PC-3 (cell line): ENCODE results near the gene SORBS2. TPM values are rescaled to one million over a fixed set of nuclear protein-coding genes. Genes with fewer than 3 reads are reported as not detected.

Experiments used
- ATAC-seq: fragments of 200-7000 bp; cut with Tn5 transposase; 2 replicates; pipeline ENCODE4 v1.9.1; 2020; ENCODE audit warnings: mild to moderate bottlenecking, moderate library complexity
- BruUV-seq: library from RNA; stranded (reverse); fragments of 400-500 nt; replicated peaks from 2 replicates; lab custom pipeline; 2021; lab: Mats Ljungman, UMichigan
- CTCF ChIA-PET: fragments of 300-600 bp; sonication (Branson Sonifier 250); formaldehyde crosslinking; loops from one replicate; lab custom pipeline; 2022; ENCODE audit warnings: antibody characterized with exemption; lab: Charles Lee
- POLR2A ChIA-PET: fragments of 300-600 bp; sonication (Branson Sonifier 250); formaldehyde crosslinking; loops from one replicate; lab custom pipeline; 2022; ENCODE audit warnings: antibody characterized with exemption; ENCODE audit not compliant: unreplicated experiment; lab: Charles Lee
- DNase-seq: peaks from one replicate; pipeline ENCODE4 v3.0.0-alpha.2; 2015
- H2AFZ ChIP-seq: fragments of 300-600 bp; sonication (generic); 2 replicates; pipeline ENCODE4 v1.6.0; 2016; ENCODE audit warnings: antibody characterized with exemption, low read length
- H3F3A ChIP-seq: fragments of 300-600 bp; sonication (generic); one replicate; pipeline ENCODE4 v1.6.0; 2017; ENCODE audit warnings: antibody characterized with exemption, low read length, control low read depth, mild to moderate bottlenecking; ENCODE audit not compliant: unreplicated experiment
- H3K27ac ChIP-seq: fragments of 300-600 bp; sonication (generic); 2 replicates; pipeline ENCODE4 v1.5.1; 2016; ENCODE audit warnings: mild to moderate bottlenecking, low read length
- H3K27me3 ChIP-seq: fragments of 300-600 bp; sonication (generic); 2 replicates; pipeline ENCODE4 v1.6.1; 2016; ENCODE audit warnings: low read length, mixed read lengths
- H3K36me3 ChIP-seq: fragments of 300-600 bp; sonication (generic); 2 replicates; pipeline ENCODE4 v1.6.1; 2016; ENCODE audit warnings: low read depth, mixed run types, low read length, mixed read lengths
- H3K4me1 ChIP-seq: fragments of 300-600 bp; sonication (generic); 2 replicates; pipeline ENCODE4 v1.5.1; 2016; ENCODE audit warnings: low read length; ENCODE audit not compliant: insufficient read depth
- H3K4me2 ChIP-seq: fragments of 300-600 bp; sonication (generic); 2 replicates; pipeline ENCODE4 v1.6.0; 2016; ENCODE audit warnings: low read length
- H3K4me3 ChIP-seq: fragments of 300-600 bp; sonication (generic); 2 replicates; pipeline ENCODE4 v1.5.1; 2016; ENCODE audit warnings: mild to moderate bottlenecking, low read length, mixed read lengths
- H3K79me2 ChIP-seq: fragments of 300-600 bp; sonication (generic); 2 replicates; pipeline ENCODE4 v1.6.1; 2017; ENCODE audit warnings: low read length, mixed read lengths
- H3K9ac ChIP-seq: fragments of 300-600 bp; sonication (generic); 2 replicates; pipeline ENCODE4 v1.6.0; 2016; ENCODE audit warnings: mild to moderate bottlenecking, low read length
- H3K9me2 ChIP-seq: fragments of 300-600 bp; sonication (generic); replicated peaks from 2 replicates; pipeline ENCODE4 v1.6.1; 2016; ENCODE audit warnings: mixed run types, low read length, mixed read lengths
- H3K9me3 ChIP-seq: fragments of 300-600 bp; sonication (generic); 2 replicates; pipeline ENCODE4 v1.6.1; 2016; ENCODE audit warnings: low read length, mixed read lengths
- H4K20me1 ChIP-seq: fragments of 300-600 bp; sonication (generic); 2 replicates; pipeline ENCODE4 v1.6.1; 2016; ENCODE audit warnings: low read length, mixed read lengths
- CTCF ChIP-seq: fragments of 300-600 bp; sonication (generic); conservative IDR thresholded peaks from 2 replicates; pipeline ENCODE4 v1.5.1; 2017; ENCODE audit warnings: antibody characterized with exemption, low read depth, mild to moderate bottlenecking, low read length
- EZH2 ChIP-seq: fragments of 300-600 bp; sonication (generic); IDR thresholded peaks from one replicate; pipeline ENCODE4 v1.6.1; 2017; ENCODE audit warnings: antibody characterized with exemption, mild to moderate bottlenecking, low read length; ENCODE audit not compliant: unreplicated experiment
- EZH2phosphoT487 ChIP-seq: fragments of 300-600 bp; sonication (generic); IDR thresholded peaks from 2 replicates; pipeline ENCODE4 v1.6.1; 2018; ENCODE audit warnings: mild to moderate bottlenecking, antibody characterized with exemption, low read length, borderline replicate concordance
- intact Hi-C: fragments of 100-400 bp; cut with micrococcal nuclease; formaldehyde crosslinking; loops from 2 replicates; pipeline ENCODE4 v1.9.0; 2023
- total RNA-seq: library from RNA; depleted of rRNA; stranded (reverse); fragments of >200 nt; gene quantifications from 2 replicates; pipeline ENCODE4 v1.2.3, GENCODE V29; 2014

Gene SORBS2
- total RNA-seq, 1 experiment from 2014 or later, result 3.6 TPM

GRCh38 chr4:185839770-185840169 is 27.8 kb upstream of the SORBS2 start:
- H3K79me2 ChIP-seq, result no peaks in the 10 kb centered on the region
- H3K4me1 ChIP-seq, result peaks cover 23% of the 10 kb centered on the region
- no peaks in the 10 kb centered on the region for H3K27me3 ChIP-seq
- no peaks in the 10 kb centered on the region for H3K9me2 ChIP-seq
- peak overlapping the region; percentile 57 for H3K4me2 ChIP-seq
- H3K9ac ChIP-seq, result no peak overlapping the region
- ATAC-seq (peak; percentile 23; the same call in 1 of the 2 replicates), DNase-seq (no peak)
- H3K27ac ChIP-seq, result peak overlapping the region; percentile 71
- peak overlapping the region; percentile 9; the same call in 1 of the 2 replicates for H3K4me3 ChIP-seq
- CTCF ChIA-PET, result no interaction called here
- no peaks in the 10 kb centered on the region for H3F3A ChIP-seq
- intact Hi-C loops, result loop anchor here (2.0 kb wide), 1 partner anchor 73 kb away; no protein-coding TSS in a partner anchor
- no TSS peak for BruUV-seq
- POLR2A ChIA-PET, result no interaction called here
- TF ChIP-seq EZH2phosphoT487 (no peak), EZH2 (no peak), CTCF (no peak)
- no peaks in the 10 kb centered on the region for H3K9me3 ChIP-seq
- H3K36me3 ChIP-seq, result no peaks in the 10 kb centered on the region
- H4K20me1 ChIP-seq, result no peaks in the 10 kb centered on the region
- peak overlapping the region; percentile 57; the same call in 1 of the 2 replicates for H2AFZ ChIP-seq

GRCh38 chr4:185839194-185839712 is 27.3 kb upstream of the SORBS2 start:
- H3K27ac ChIP-seq, result peak overlapping the region; percentile 71
- DNase-seq, result peak; percentile 89
- no peaks in the 10 kb centered on the region for H3K79me2 ChIP-seq
- no TSS peak for BruUV-seq
- no peaks in the 10 kb centered on the region for H3K9me2 ChIP-seq
- H2AFZ ChIP-seq, result peak overlapping the region; percentile 57; the same call in 1 of the 2 replicates
- H4K20me1 ChIP-seq, result no peaks in the 10 kb centered on the region
- peak overlapping the region; percentile 57 for H3K4me2 ChIP-seq
- no peak overlapping the region for H3K9ac ChIP-seq
- H3F3A ChIP-seq, result no peaks in the 10 kb centered on the region
- intact Hi-C loops, result loop anchor here (2.0 kb wide), 1 partner anchor 74 kb away; no protein-coding TSS in a partner anchor
- H3K9me3 ChIP-seq, result no peaks in the 10 kb centered on the region
- ChIA-PET CTCF (no interaction called here), POLR2A (interaction anchor here (0.6 kb wide), 1 partner anchor 41 kb away, joined by 6 read pairs; no protein-coding TSS in a partner anchor)
- no peak for TF ChIP-seq CTCF
- TF ChIP-seq EZH2, result no peak
- no peak for TF ChIP-seq EZH2phosphoT487
- H3K36me3 ChIP-seq, result no peaks in the 10 kb centered on the region
- H3K27me3 ChIP-seq, result no peaks in the 10 kb centered on the region
- peak; percentile 93 for ATAC-seq
- peak overlapping the region; percentile 9; the same call in 1 of the 2 replicates for H3K4me3 ChIP-seq
- H3K4me1 ChIP-seq, result peaks cover 23% of the 10 kb centered on the region
